Activated naive CD4-positive, alpha-beta T cell treated with anti-CD3 and anti-CD28 coated beads, Interleukin-2, amount 10 ng/mL, durations not matched to agents 7 days and 5 days (primary cell): ENCODE measurements around the gene LNP1.
"Not testable (repeated sequence)": the region's sequence is repeated elsewhere in the genome, so short reads cannot be mapped to it uniquely, and the experiment has no call there.

Source experiments
- CTCF ChIA-PET: fragments of 350-600 bp; sonication (Branson Sonifier 250); formaldehyde crosslinking; loops from one replicate; lab custom pipeline; 2021; ENCODE audit warnings: antibody characterized with exemption; lab: Charles Lee
- DNase-seq: peaks from one replicate; pipeline ENCODE4 v3.0.0-alpha.2; 2020
- H3K27ac Mint-ChIP-seq: one replicate; pipeline ENCODE4 v1.8.0; 2021; ENCODE audit warnings: mild to moderate bottlenecking, moderate library complexity, mixed read lengths
- H3K27me3 Mint-ChIP-seq: one replicate; pipeline ENCODE4 v1.8.0; 2021; ENCODE audit warnings: mild to moderate bottlenecking, mixed read lengths
- H3K36me3 Mint-ChIP-seq: one replicate; pipeline ENCODE4 v1.8.0; 2021; ENCODE audit warnings: mixed read lengths
- H3K4me1 Mint-ChIP-seq: one replicate; pipeline ENCODE4 v1.8.0; 2021; ENCODE audit warnings: mixed read lengths
- H3K4me3 Mint-ChIP-seq: one replicate; pipeline ENCODE4 v1.8.0; 2021; ENCODE audit warnings: mild to moderate bottlenecking, moderate library complexity, mixed read lengths
- H3K9me3 Mint-ChIP-seq: one replicate; pipeline ENCODE4 v1.8.0; 2021; ENCODE audit warnings: mixed read lengths

The LNP1 gene

GRCh38 chr3:100429187-100429716, 27.9 kb downstream of the LNP1 start:
- H3K4me1 Mint-ChIP-seq = no peaks in the 10 kb centered on the region
- DNase-seq = no peak
- peaks cover 4% of the 10 kb centered on the region for H3K27me3 Mint-ChIP-seq
- no peak overlapping the region for H3K4me3 Mint-ChIP-seq
- H3K27ac Mint-ChIP-seq = no peak overlapping the region
- H3K36me3 Mint-ChIP-seq = no peaks in the 10 kb centered on the region
- no peaks in the 10 kb centered on the region for H3K9me3 Mint-ChIP-seq
- CTCF ChIA-PET = no interaction called here

GRCh38 chr3:100436951-100437350, 35.6 kb downstream of the LNP1 start:
- CTCF ChIA-PET = interaction anchor here (1.8 kb wide), 1 partner anchor 26 kb away, joined by 4 read pairs; no protein-coding TSS in a partner anchor
- H3K4me1 Mint-ChIP-seq = peaks cover 12% of the 10 kb centered on the region
- H3K4me3 Mint-ChIP-seq = no peak overlapping the region
- no peaks in the 10 kb centered on the region for H3K9me3 Mint-ChIP-seq
- no peak overlapping the region for H3K27ac Mint-ChIP-seq
- no peak for DNase-seq
- H3K27me3 Mint-ChIP-seq = no peaks in the 10 kb centered on the region
- peaks cover 2% of the 10 kb centered on the region for H3K36me3 Mint-ChIP-seq

- H3K36me3 Mint-ChIP-seq = peaks cover 2% of the 10 kb centered on the region
- no peak overlapping the region for H3K27ac Mint-ChIP-seq
- H3K4me1 Mint-ChIP-seq = peaks cover 12% of the 10 kb centered on the region
- DNase-seq = no peak
- H3K9me3 Mint-ChIP-seq = no peaks in the 10 kb centered on the region
- CTCF ChIA-PET = interaction anchor here (1.8 kb wide), 1 partner anchor 25 kb away, joined by 4 read pairs; no protein-coding TSS in a partner anchor
- no peaks in the 10 kb centered on the region for H3K27me3 Mint-ChIP-seq
- H3K4me3 Mint-ChIP-seq = no peak overlapping the region
These were observed 36.6 kb downstream of the LNP1 start for GRCh38 chr3:100437721-100438622.

GRCh38 chr3:100438623-100438974, 37.3 kb downstream of the LNP1 start:
- H3K27me3 Mint-ChIP-seq = no peaks in the 10 kb centered on the region
- H3K4me1 Mint-ChIP-seq = peaks cover 12% of the 10 kb centered on the region
- H3K4me3 Mint-ChIP-seq = no peak overlapping the region
- H3K36me3 Mint-ChIP-seq = peaks cover 2% of the 10 kb centered on the region
- CTCF ChIA-PET = interaction anchor here (0.7 kb wide), 1 partner anchor 24 kb away, joined by 3 read pairs; no protein-coding TSS in a partner anchor
- no peaks in the 10 kb centered on the region for H3K9me3 Mint-ChIP-seq
- DNase-seq = no peak
- H3K27ac Mint-ChIP-seq = no peak overlapping the region

GRCh38 chr3:100440895-100441294, 39.6 kb downstream of the LNP1 start:
- peak; percentile 30 for DNase-seq
- no peak overlapping the region for H3K27ac Mint-ChIP-seq
- H3K27me3 Mint-ChIP-seq = no peaks in the 10 kb centered on the region
- H3K4me3 Mint-ChIP-seq = no peak overlapping the region
- H3K36me3 Mint-ChIP-seq = no peaks in the 10 kb centered on the region
- peaks cover 2% of the 10 kb centered on the region for H3K9me3 Mint-ChIP-seq
- peaks cover 12% of the 10 kb centered on the region for H3K4me1 Mint-ChIP-seq
- CTCF ChIA-PET = interaction anchor here (0.7 kb wide), 1 partner anchor 39 kb away, joined by 3 read pairs; the partner anchor contains the start of gene LNP1

GRCh38 chr3:100443690-100444089, 42.4 kb downstream of the LNP1 start:
- Mint-ChIP-seq H3K36me3 (no peaks in the 10 kb centered on the region), H3K4me3 (no peak overlapping the region), H3K27ac (no peak overlapping the region), H3K4me1 (peaks cover 12% of the 10 kb centered on the region), H3K9me3 (peaks cover 8% of the 10 kb centered on the region), H3K27me3 (no peaks in the 10 kb centered on the region)
- no peak for DNase-seq
- CTCF ChIA-PET = no interaction called here

- CTCF ChIA-PET, H3K4me3 Mint-ChIP-seq, H3K27me3 Mint-ChIP-seq, H3K9me3 Mint-ChIP-seq, H3K4me1 Mint-ChIP-seq, H3K36me3 Mint-ChIP-seq, DNase-seq, H3K27ac Mint-ChIP-seq: not testable (repeated sequence)
These were observed 45.7 kb downstream of the LNP1 start for GRCh38 chr3:100447067-100447466.

GRCh38 chr3:100448079-100448478, 46.7 kb downstream of the LNP1 start:
- H3K36me3 Mint-ChIP-seq = no peaks in the 10 kb centered on the region
- no peak overlapping the region for H3K27ac Mint-ChIP-seq
- no peak for DNase-seq
- CTCF ChIA-PET = no interaction called here
- H3K9me3 Mint-ChIP-seq = peaks cover 8% of the 10 kb centered on the region
- no peak overlapping the region for H3K4me3 Mint-ChIP-seq
- no peaks in the 10 kb centered on the region for H3K4me1 Mint-ChIP-seq
- no peaks in the 10 kb centered on the region for H3K27me3 Mint-ChIP-seq

GRCh38 chr3:100449214-100449613, 47.9 kb downstream of the LNP1 start:
- no peak overlapping the region for H3K27ac Mint-ChIP-seq
- H3K36me3 Mint-ChIP-seq = no peaks in the 10 kb centered on the region
- no peak overlapping the region for H3K4me3 Mint-ChIP-seq
- no peaks in the 10 kb centered on the region for H3K27me3 Mint-ChIP-seq
- no peaks in the 10 kb centered on the region for H3K4me1 Mint-ChIP-seq
- no peak for DNase-seq
- H3K9me3 Mint-ChIP-seq = peaks cover 6% of the 10 kb centered on the region
- CTCF ChIA-PET = interaction anchor here (0.6 to 0.7 kb wide), 2 partner anchors 57 to 292 kb away, joined by 3 read pairs; no protein-coding TSS in a partner anchor

- H3K36me3 Mint-ChIP-seq = no peaks in the 10 kb centered on the region
- H3K27me3 Mint-ChIP-seq = no peaks in the 10 kb centered on the region
- DNase-seq = no peak
- CTCF ChIA-PET = no interaction called here
- H3K9me3 Mint-ChIP-seq = no peaks in the 10 kb centered on the region
- no peak overlapping the region for H3K27ac Mint-ChIP-seq
- H3K4me3 Mint-ChIP-seq = no peak overlapping the region
- H3K4me1 Mint-ChIP-seq = peaks cover 12% of the 10 kb centered on the region
These were observed 53.3 kb downstream of the LNP1 start for GRCh38 chr3:100454677-100455076.

GRCh38 chr3:100455841-100456550, 54.7 kb downstream of the LNP1 start:
- Mint-ChIP-seq H3K4me3 (no peak overlapping the region), H3K27ac (no peak overlapping the region), H3K36me3 (no peaks in the 10 kb centered on the region), H3K27me3 (no peaks in the 10 kb centered on the region), H3K9me3 (no peaks in the 10 kb centered on the region), H3K4me1 (peaks cover 12% of the 10 kb centered on the region)
- CTCF ChIA-PET = interaction anchor here (1.4 kb wide), 1 partner anchor 139 kb away, joined by 5 read pairs; no protein-coding TSS in a partner anchor
- peak; percentile 32 for DNase-seq

GRCh38 chr3:100456745-100457144, 55.4 kb downstream of the LNP1 start:
- no peak for DNase-seq
- Mint-ChIP-seq H3K4me3 (no peak overlapping the region), H3K27ac (no peak overlapping the region), H3K9me3 (no peaks in the 10 kb centered on the region), H3K4me1 (peaks cover 12% of the 10 kb centered on the region), H3K36me3 (no peaks in the 10 kb centered on the region), H3K27me3 (no peaks in the 10 kb centered on the region)
- CTCF ChIA-PET = interaction anchor here (1.3 to 1.4 kb wide), 2 partner anchors 140 to 625 kb away, joined by 4 to 5 read pairs; no protein-coding TSS in a partner anchor

- DNase-seq = no peak
- H3K27me3 Mint-ChIP-seq = no peaks in the 10 kb centered on the region
- H3K4me1 Mint-ChIP-seq = peaks cover 12% of the 10 kb centered on the region
- no peaks in the 10 kb centered on the region for H3K9me3 Mint-ChIP-seq
- CTCF ChIA-PET = interaction anchor here (1.0 to 1.3 kb wide), 2 partner anchors 18 to 626 kb away, joined by 3 to 4 read pairs; no protein-coding TSS in a partner anchor
- no peak overlapping the region for H3K27ac Mint-ChIP-seq
- no peaks in the 10 kb centered on the region for H3K36me3 Mint-ChIP-seq
- H3K4me3 Mint-ChIP-seq = no peak overlapping the region
These were observed 56.5 kb downstream of the LNP1 start for GRCh38 chr3:100457811-100458210.

GRCh38 chr3:100458814-100459213, 57.5 kb downstream of the LNP1 start:
- Mint-ChIP-seq H3K9me3 (no peaks in the 10 kb centered on the region), H3K36me3 (no peaks in the 10 kb centered on the region), H3K4me1 (peaks cover 15% of the 10 kb centered on the region), H3K27me3 (no peaks in the 10 kb centered on the region), H3K4me3 (no peak overlapping the region), H3K27ac (no peak overlapping the region)
- no peak for DNase-seq
- CTCF ChIA-PET = no interaction called here
